ENCODE measurements around the gene DISC1.
"Not testable (repeated sequence)": the region's sequence is repeated elsewhere in the genome, so short reads cannot be mapped to it uniquely, and the experiment has no call there.

Gene DISC1

DNA sequence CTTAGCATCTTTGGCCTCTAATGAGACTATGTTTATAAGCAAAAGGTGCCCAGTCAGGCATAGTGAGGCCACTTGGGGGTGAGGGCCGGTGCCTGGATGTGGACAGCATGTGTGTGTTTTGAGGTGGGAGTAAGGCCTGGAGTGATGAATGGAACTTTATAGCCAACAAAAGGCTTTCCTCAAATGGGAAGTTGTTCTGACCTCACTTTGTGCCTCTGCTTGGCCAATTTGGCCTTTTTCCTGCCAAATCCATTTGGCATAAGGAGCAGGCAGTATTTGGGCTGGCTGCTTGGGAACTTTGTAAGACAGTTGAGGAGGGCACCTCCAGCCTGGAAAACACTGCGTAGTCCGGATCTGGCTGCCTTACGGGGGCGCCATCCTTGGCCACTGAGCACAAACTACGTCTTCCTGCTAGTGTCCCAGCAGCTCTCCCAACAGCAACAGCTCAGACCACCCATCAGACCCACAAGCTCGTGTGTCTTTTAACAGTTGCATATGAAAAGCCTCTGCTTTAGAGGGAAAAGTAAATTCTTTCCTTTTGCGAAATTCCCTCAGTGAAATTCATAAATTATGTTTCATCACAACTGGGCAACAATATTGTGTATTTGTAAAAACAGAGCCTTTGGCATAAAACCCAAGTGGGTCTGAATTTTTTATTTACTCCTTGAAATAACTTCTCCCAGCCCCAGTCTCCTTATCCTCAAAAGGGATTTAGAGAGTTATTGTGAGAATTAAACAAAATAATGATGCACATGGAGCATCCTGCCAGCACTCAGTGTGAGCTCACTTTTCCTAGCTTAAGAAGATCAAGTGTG lies 322.9 kb downstream of the DISC1 start:
- Histone ChIP-seq H3K27ac (ENCODE audit: low read depth, low read length) (no peak overlapping the region), H3K36me3 (ENCODE audit: control insufficient read depth, insufficient read depth, low read length) (no peaks in the 10 kb centered on the region), H3K9ac (ENCODE audit: low read depth, low read length) (no peak overlapping the region), H3K27me3 (ENCODE audit: control insufficient read depth, insufficient read depth, low read length) (no peaks in the 10 kb centered on the region), H3K4me1 (ENCODE audit: control insufficient read depth, insufficient read depth, low read length) (peaks cover 20% of the 10 kb centered on the region), H3K4me3 (ENCODE audit: low read depth, low read length) (no peak overlapping the region), H3K9me3 (ENCODE audit: control insufficient read depth, insufficient read depth, low read length) (no peaks in the 10 kb centered on the region)

- Histone ChIP-seq H3K9ac (ENCODE audit: low read depth, low read length) (no peak overlapping the region), H3K27ac (ENCODE audit: low read depth, low read length) (no peak overlapping the region), H3K4me1 (ENCODE audit: control insufficient read depth, insufficient read depth, low read length) (peaks cover 20% of the 10 kb centered on the region), H3K27me3 (ENCODE audit: control insufficient read depth, insufficient read depth, low read length) (no peaks in the 10 kb centered on the region), H3K4me3 (ENCODE audit: low read depth, low read length) (no peak overlapping the region), H3K9me3 (ENCODE audit: control insufficient read depth, insufficient read depth, low read length) (no peaks in the 10 kb centered on the region), H3K36me3 (ENCODE audit: control insufficient read depth, insufficient read depth, low read length) (no peaks in the 10 kb centered on the region)
These were observed 323.9 kb downstream of the DISC1 start for GRCh38 chr1:231950331-231951128.

GRCh38 chr1:231951374-231951773 lies 324.8 kb downstream of the DISC1 start:
- Histone ChIP-seq H3K9me3 (ENCODE audit: control insufficient read depth, insufficient read depth, low read length) (no peaks in the 10 kb centered on the region), H3K36me3 (ENCODE audit: control insufficient read depth, insufficient read depth, low read length) (no peaks in the 10 kb centered on the region), H3K27ac (ENCODE audit: low read depth, low read length) (no peak overlapping the region)

GRCh38 chr1:231952154-231952553 lies 325.6 kb downstream of the DISC1 start:
- Histone ChIP-seq H3K9ac (ENCODE audit: low read depth, low read length) (no peak overlapping the region), H3K4me3 (ENCODE audit: low read depth, low read length) (no peak overlapping the region), H3K27me3 (ENCODE audit: control insufficient read depth, insufficient read depth, low read length) (no peaks in the 10 kb centered on the region), H3K36me3 (ENCODE audit: control insufficient read depth, insufficient read depth, low read length) (no peaks in the 10 kb centered on the region), H3K9me3 (ENCODE audit: control insufficient read depth, insufficient read depth, low read length) (no peaks in the 10 kb centered on the region), H3K27ac (ENCODE audit: low read depth, low read length) (no peak overlapping the region), H3K4me1 (ENCODE audit: control insufficient read depth, insufficient read depth, low read length) (peaks cover 20% of the 10 kb centered on the region)

More at GRCh38 chr1:231951374-231951773, 324.8 kb downstream of the DISC1 start:
- peaks cover 20% of the 10 kb centered on the region for H3K4me1 ChIP-seq (ENCODE audit: control insufficient read depth, insufficient read depth, low read length)
- no peak overlapping the region for H3K9ac ChIP-seq (ENCODE audit: low read depth, low read length)
- no peaks in the 10 kb centered on the region for H3K27me3 ChIP-seq (ENCODE audit: control insufficient read depth, insufficient read depth, low read length)
- H3K4me3 ChIP-seq (ENCODE audit: low read depth, low read length), result no peak overlapping the region

DNA sequence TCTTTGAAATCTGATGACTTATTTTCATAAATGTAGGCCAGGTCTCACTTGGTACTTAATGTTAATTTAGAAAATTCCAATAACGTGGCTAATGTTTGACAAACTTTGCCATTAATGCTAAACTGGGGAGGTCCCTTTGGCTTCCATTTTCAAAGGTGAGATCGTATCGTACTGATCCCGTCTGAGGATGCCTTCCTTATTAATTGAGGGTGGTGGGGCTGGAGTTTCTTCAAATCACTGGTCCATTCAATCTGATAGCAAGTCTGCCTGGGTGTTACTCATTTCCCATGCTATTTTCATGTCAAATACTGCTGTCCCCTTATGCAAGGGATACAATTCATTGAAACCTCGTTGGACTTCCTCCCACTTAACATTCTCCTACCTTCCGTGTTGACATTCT lies 327.1 kb downstream of the DISC1 start:
- H3K4me3 ChIP-seq (ENCODE audit: low read depth, low read length), result no peak overlapping the region
- H3K27ac ChIP-seq (ENCODE audit: low read depth, low read length), result no peak overlapping the region
- H3K9ac ChIP-seq (ENCODE audit: low read depth, low read length), result no peak overlapping the region
- H3K4me1 ChIP-seq (ENCODE audit: control insufficient read depth, insufficient read depth, low read length), result peaks cover 20% of the 10 kb centered on the region
- no peaks in the 10 kb centered on the region for H3K36me3 ChIP-seq (ENCODE audit: control insufficient read depth, insufficient read depth, low read length)
- H3K9me3 ChIP-seq (ENCODE audit: control insufficient read depth, insufficient read depth, low read length), result no peaks in the 10 kb centered on the region
- no peaks in the 10 kb centered on the region for H3K27me3 ChIP-seq (ENCODE audit: control insufficient read depth, insufficient read depth, low read length)

DNA sequence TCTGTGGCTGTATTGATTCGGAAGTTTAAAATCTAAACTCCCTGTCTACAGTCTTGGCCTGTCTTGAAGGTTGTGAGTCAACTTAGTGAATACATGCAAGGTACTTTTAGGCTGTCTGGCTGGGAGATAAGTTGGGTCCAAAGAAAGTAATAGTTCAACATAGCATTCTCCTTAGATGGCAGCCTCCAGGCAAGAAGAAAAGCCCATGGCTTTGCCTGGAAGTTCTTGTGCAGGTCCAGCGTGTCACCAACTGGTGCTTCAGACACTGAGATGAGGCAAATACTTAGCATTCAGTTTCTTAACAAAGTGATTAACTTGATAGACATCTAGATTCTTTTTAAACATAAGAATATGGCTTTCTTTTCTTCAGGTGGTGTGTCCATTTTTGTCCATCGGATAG lies 328.2 kb downstream of the DISC1 start:
- H3K36me3 ChIP-seq (ENCODE audit: control insufficient read depth, insufficient read depth, low read length), result no peaks in the 10 kb centered on the region
- H3K4me3 ChIP-seq (ENCODE audit: low read depth, low read length), result no peak overlapping the region
- no peaks in the 10 kb centered on the region for H3K9me3 ChIP-seq (ENCODE audit: control insufficient read depth, insufficient read depth, low read length)
- H3K9ac ChIP-seq (ENCODE audit: low read depth, low read length), result no peak overlapping the region
- peaks cover 12% of the 10 kb centered on the region for H3K4me1 ChIP-seq (ENCODE audit: control insufficient read depth, insufficient read depth, low read length)
- H3K27ac ChIP-seq (ENCODE audit: low read depth, low read length), result no peak overlapping the region
- no peaks in the 10 kb centered on the region for H3K27me3 ChIP-seq (ENCODE audit: control insufficient read depth, insufficient read depth, low read length)

GRCh38 chr1:231957359-231957758 lies 330.8 kb downstream of the DISC1 start:
- Histone ChIP-seq H3K36me3 (ENCODE audit: control insufficient read depth, insufficient read depth, low read length) (no peaks in the 10 kb centered on the region), H3K27me3 (ENCODE audit: control insufficient read depth, insufficient read depth, low read length) (no peaks in the 10 kb centered on the region), H3K4me3 (ENCODE audit: low read depth, low read length) (no peak overlapping the region), H3K9ac (ENCODE audit: low read depth, low read length) (no peak overlapping the region), H3K4me1 (ENCODE audit: control insufficient read depth, insufficient read depth, low read length) (no peaks in the 10 kb centered on the region), H3K27ac (ENCODE audit: low read depth, low read length) (no peak overlapping the region), H3K9me3 (ENCODE audit: control insufficient read depth, insufficient read depth, low read length) (no peaks in the 10 kb centered on the region)

- no peaks in the 10 kb centered on the region for H3K27me3 ChIP-seq (ENCODE audit: control insufficient read depth, insufficient read depth, low read length)
- H3K9me3 ChIP-seq (ENCODE audit: control insufficient read depth, insufficient read depth, low read length), result no peaks in the 10 kb centered on the region
These were observed 331.9 kb downstream of the DISC1 start for GRCh38 chr1:231958448-231958847.

GRCh38 chr1:231959225-231959884 lies 332.8 kb downstream of the DISC1 start:
- Histone ChIP-seq H3K4me3 (ENCODE audit: low read depth, low read length) (no peak overlapping the region), H3K4me1 (ENCODE audit: control insufficient read depth, insufficient read depth, low read length) (no peaks in the 10 kb centered on the region), H3K27ac (ENCODE audit: low read depth, low read length) (no peak overlapping the region), H3K27me3 (ENCODE audit: control insufficient read depth, insufficient read depth, low read length) (no peaks in the 10 kb centered on the region), H3K36me3 (ENCODE audit: control insufficient read depth, insufficient read depth, low read length) (no peaks in the 10 kb centered on the region), H3K9ac (ENCODE audit: low read depth, low read length) (no peak overlapping the region), H3K9me3 (ENCODE audit: control insufficient read depth, insufficient read depth, low read length) (no peaks in the 10 kb centered on the region)

More at GRCh38 chr1:231958448-231958847, 331.9 kb downstream of the DISC1 start:
- no peak overlapping the region for H3K4me3 ChIP-seq (ENCODE audit: low read depth, low read length)
- H3K36me3 ChIP-seq (ENCODE audit: control insufficient read depth, insufficient read depth, low read length), result no peaks in the 10 kb centered on the region
- H3K9ac ChIP-seq (ENCODE audit: low read depth, low read length), result no peak overlapping the region
- H3K27ac ChIP-seq (ENCODE audit: low read depth, low read length), result no peak overlapping the region
- no peaks in the 10 kb centered on the region for H3K4me1 ChIP-seq (ENCODE audit: control insufficient read depth, insufficient read depth, low read length)

DNA sequence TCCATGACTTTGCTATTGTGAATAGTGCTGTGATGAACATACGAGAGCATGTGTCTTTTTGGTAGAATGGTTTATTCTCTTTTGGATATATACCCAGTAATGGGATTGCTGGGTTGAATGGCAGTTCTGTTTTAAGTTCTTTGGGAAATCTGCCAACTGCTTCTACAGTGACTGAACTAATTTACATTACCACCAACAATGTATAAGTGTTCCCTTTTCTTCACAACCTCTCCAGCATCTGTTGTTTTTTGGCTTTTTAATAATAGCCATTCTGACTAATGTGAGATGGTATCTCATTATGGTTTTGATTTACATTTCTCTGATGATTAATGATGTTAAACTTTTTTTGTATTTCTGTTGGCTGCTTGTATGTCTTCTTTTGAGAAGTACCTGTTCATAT lies 335.2 kb downstream of the DISC1 start:
- H3K27ac ChIP-seq (ENCODE audit: low read depth, low read length); H3K9ac ChIP-seq (ENCODE audit: low read depth, low read length); H3K9me3 ChIP-seq (ENCODE audit: control insufficient read depth, insufficient read depth, low read length); H3K27me3 ChIP-seq (ENCODE audit: control insufficient read depth, insufficient read depth, low read length); H3K4me3 ChIP-seq (ENCODE audit: low read depth, low read length); H3K4me1 ChIP-seq (ENCODE audit: control insufficient read depth, insufficient read depth, low read length); H3K36me3 ChIP-seq (ENCODE audit: control insufficient read depth, insufficient read depth, low read length): not testable (repeated sequence)

DNA sequence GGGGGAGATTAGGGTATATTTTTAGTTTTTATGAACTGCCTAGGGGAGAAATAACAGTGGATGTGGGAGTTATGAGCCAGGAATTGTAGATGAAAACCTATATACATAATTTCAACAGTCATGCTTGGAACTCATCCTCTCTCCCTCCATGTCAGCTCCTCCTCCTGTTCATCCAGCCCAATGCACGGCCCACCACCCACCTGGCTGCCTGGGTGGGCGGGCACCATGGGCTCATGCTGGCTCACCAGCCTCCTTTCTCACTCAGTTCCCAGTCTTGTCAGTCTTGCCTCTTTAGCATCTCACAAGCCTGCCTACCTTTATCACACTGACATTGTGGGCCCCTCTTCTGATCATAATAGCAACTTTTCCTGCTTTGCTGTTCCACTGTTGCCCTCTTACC lies 336.0 kb downstream of the DISC1 start:
- H3K9me3 ChIP-seq (ENCODE audit: control insufficient read depth, insufficient read depth, low read length), result no peaks in the 10 kb centered on the region
- no peak overlapping the region for H3K4me3 ChIP-seq (ENCODE audit: low read depth, low read length)
- H3K9ac ChIP-seq (ENCODE audit: low read depth, low read length), result no peak overlapping the region
- H3K36me3 ChIP-seq (ENCODE audit: control insufficient read depth, insufficient read depth, low read length), result no peaks in the 10 kb centered on the region
- H3K27ac ChIP-seq (ENCODE audit: low read depth, low read length), result no peak overlapping the region
- H3K27me3 ChIP-seq (ENCODE audit: control insufficient read depth, insufficient read depth, low read length), result no peaks in the 10 kb centered on the region
- no peaks in the 10 kb centered on the region for H3K4me1 ChIP-seq (ENCODE audit: control insufficient read depth, insufficient read depth, low read length)
